ENCODE measurements around the gene SNAP47. TPM values are rescaled to one million over a fixed set of nuclear protein-coding genes. Genes with fewer than 3 reads are reported as not detected.

Gene SNAP47
- total and polyA plus RNA-seq, 2 donors (not counting 3 experiments of a cell fraction or from before 2014, with no cell fraction given): 24.0 to 32.7 TPM

- H3K4me2 ChIP-seq (ENCODE audit: insufficient read depth, low read length): no peak overlapping the region
- DNase-seq (ENCODE audit: low read depth, low spot score): no peak
- H3K27me3 ChIP-seq (ENCODE audit: control insufficient read depth in 2 of 2, insufficient read depth in 2 of 2, low read length in 2 of 2): peaks cover 0 to 1% of the 10 kb centered on the region in 2 experiments
- no peak overlapping the region for H3K4me3 ChIP-seq (replicated peaks in 1 of 3; ENCODE audit: insufficient read depth in 1 of 3, low read depth in 1 of 3, low read length in 3 of 3)
- POLR2A ChIA-PET: no interaction called here
- no peaks in the 10 kb centered on the region for H3K9me1 ChIP-seq (replicated peaks; ENCODE audit: control insufficient read depth, extremely low read depth, insufficient read depth, low read length)
- CTCF ChIA-PET: no interaction called here
- H3K79me2 ChIP-seq (ENCODE audit: control insufficient read depth, insufficient read depth, low read length): no peaks in the 10 kb centered on the region
- no peaks in the 10 kb centered on the region for H4K20me1 ChIP-seq (replicated peaks; ENCODE audit: control insufficient read depth, extremely low read depth, insufficient read depth, low read length)
- H2AFZ ChIP-seq (ENCODE audit: low read depth, low read length): no peak overlapping the region
- no peak for FAIRE-seq
- no peak overlapping the region for H3K9ac ChIP-seq (replicated peaks; ENCODE audit: extremely low read depth, insufficient read depth, low read length)
- H3K36me3 ChIP-seq (ENCODE audit: control insufficient read depth in 2 of 2, extremely low read depth in 1 of 2, insufficient read depth in 2 of 2, low read length in 2 of 2): peaks cover 0 to 2% of the 10 kb centered on the region in 2 experiments
- no peak overlapping the region for H3K27ac ChIP-seq (ENCODE audit: insufficient read depth, low read depth, low read length)
- BruUV-seq (replicated peaks): no TSS peak
- intact Hi-C loops (cut with micrococcal nuclease): loop anchor here (10.0 kb wide), 2 partner anchors 303 to 383 kb away; partner anchors contain the start of genes ARF1 and IBA57
- TF ChIP-seq MAX (IDR thresholded peaks at IDR 0.05; ENCODE audit: insufficient read depth, insufficient read length) (no peak), POLR2A (IDR thresholded peaks at IDR 0.05; ENCODE audit: low read depth, low read length) (no peak), GATA2 (IDR thresholded peaks at IDR 0.05; ENCODE audit: insufficient read depth, insufficient read length, low read depth, low read length) (no peak), POLR2AphosphoS5 (IDR thresholded peaks at IDR 0.05; ENCODE audit: insufficient read depth, low read depth, low read length) (no peak), JUN (IDR thresholded peaks at IDR 0.05; ENCODE audit: borderline replicate concordance, insufficient read depth, insufficient read length, low read depth) (no peak), EZH2 (IDR thresholded peaks at IDR 0.05; ENCODE audit: borderline replicate concordance, low read depth, low read length, severe bottlenecking) (no peak), MYC (IDR thresholded peaks at IDR 0.05; ENCODE audit: low read depth, low read length) (no peak), CTCF (IDR thresholded peaks at IDR 0.05; ENCODE audit: extremely low read depth in 1 of 2, insufficient read depth in 1 of 2, low read depth in 1 of 2, low read length in 2 of 2) (no peak), FOS (IDR thresholded peaks at IDR 0.05; ENCODE audit: borderline replicate concordance, insufficient read depth, low read length) (no peak)
- H3K4me1 ChIP-seq (ENCODE audit: control insufficient read depth, extremely low read depth, insufficient read depth, low read length): peaks cover 3% of the 10 kb centered on the region
- dilution Hi-C loops (cut with MboI; ENCODE audit: extremely low pct_ligation_motif_present, low sequenced_read_pairs): no loop called here
- no peaks in the 10 kb centered on the region for H3K9me3 ChIP-seq (replicated peaks; ENCODE audit: control insufficient read depth, insufficient read depth, low read length)
Observed at GRCh38 chr1:227781314-227781930, 46.2 kb downstream of the SNAP47 start.

All from endothelial cell of umbilical vein (primary cell).